Progenitor cell of endocrine pancreas (in vitro differentiated cells): Measurements from ENCODE around the gene SLC7A14. TPM values are rescaled to one million over a fixed set of nuclear protein-coding genes. Genes with fewer than 3 reads are reported as not detected.
A peak's percentile ranks its signal among the peaks of the same experiment; 100 is the strongest.

Experiments
- DNase-seq: peaks from one replicate; pipeline ENCODE4 v3.0.0; 2021; ENCODE audit warnings: low spot score; ENCODE audit not compliant: unreplicated experiment
- H3K27ac Mint-ChIP-seq: 2 replicates; pipeline ENCODE4 v1.8.0; 2021; ENCODE audit warnings: mild to moderate bottlenecking, moderate library complexity, mixed read lengths
- H3K27me3 Mint-ChIP-seq: 2 replicates; pipeline ENCODE4 v1.8.0; 2021; ENCODE audit warnings: mixed read lengths
- H3K36me3 Mint-ChIP-seq: 2 replicates; pipeline ENCODE4 v1.8.0; 2022; ENCODE audit warnings: mixed read lengths; ENCODE audit not compliant: insufficient read depth
- H3K4me1 Mint-ChIP-seq: 2 replicates; pipeline ENCODE4 v1.8.0; 2021; ENCODE audit warnings: low read depth, mixed read lengths
- H3K4me3 Mint-ChIP-seq: 2 replicates; pipeline ENCODE4 v1.8.0; 2021; ENCODE audit warnings: low read depth, mild to moderate bottlenecking, moderate library complexity, mixed read lengths
- H3K9me3 Mint-ChIP-seq: 2 replicates; pipeline ENCODE4 v1.8.0; 2021; ENCODE audit warnings: low read depth, mixed read lengths
- total RNA-seq: library from RNA; stranded (reverse); gene quantifications from 2 replicates; pipeline ENCODE4 v1.2.1, GENCODE V29; 2021
- TF ChIP-seq, protein P1 (sequence below): fragments of 200-600 bp; sonication (generic); IDR thresholded peaks from one replicate; pipeline ENCODE4 v1.5.0; 2021; ENCODE audit warnings: antibody characterized with exemption, mild to moderate bottlenecking; ENCODE audit not compliant: unreplicated experiment

Gene SLC7A14
- total RNA-seq, 1 donor from 2014 or later: 1.2 TPM

- no peak for DNase-seq
- no peaks in the 10 kb centered on the region for H3K9me3 Mint-ChIP-seq
- H3K27ac Mint-ChIP-seq: no peak overlapping the region
- H3K4me3 Mint-ChIP-seq: no peak overlapping the region
- H3K36me3 Mint-ChIP-seq: no peaks in the 10 kb centered on the region
- TF ChIP-seq, protein P1, sequence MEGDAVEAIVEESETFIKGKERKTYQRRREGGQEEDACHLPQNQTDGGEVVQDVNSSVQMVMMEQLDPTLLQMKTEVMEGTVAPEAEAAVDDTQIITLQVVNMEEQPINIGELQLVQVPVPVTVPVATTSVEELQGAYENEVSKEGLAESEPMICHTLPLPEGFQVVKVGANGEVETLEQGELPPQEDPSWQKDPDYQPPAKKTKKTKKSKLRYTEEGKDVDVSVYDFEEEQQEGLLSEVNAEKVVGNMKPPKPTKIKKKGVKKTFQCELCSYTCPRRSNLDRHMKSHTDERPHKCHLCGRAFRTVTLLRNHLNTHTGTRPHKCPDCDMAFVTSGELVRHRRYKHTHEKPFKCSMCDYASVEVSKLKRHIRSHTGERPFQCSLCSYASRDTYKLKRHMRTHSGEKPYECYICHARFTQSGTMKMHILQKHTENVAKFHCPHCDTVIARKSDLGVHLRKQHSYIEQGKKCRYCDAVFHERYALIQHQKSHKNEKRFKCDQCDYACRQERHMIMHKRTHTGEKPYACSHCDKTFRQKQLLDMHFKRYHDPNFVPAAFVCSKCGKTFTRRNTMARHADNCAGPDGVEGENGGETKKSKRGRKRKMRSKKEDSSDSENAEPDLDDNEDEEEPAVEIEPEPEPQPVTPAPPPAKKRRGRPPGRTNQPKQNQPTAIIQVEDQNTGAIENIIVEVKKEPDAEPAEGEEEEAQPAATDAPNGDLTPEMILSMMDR: no peak
- peaks cover 20% of the 10 kb centered on the region for H3K27me3 Mint-ChIP-seq
- peaks cover 17% of the 10 kb centered on the region for H3K4me1 Mint-ChIP-seq
Measured at GRCh38 chr3:170511371-170511770, 74.5 kb downstream of the SLC7A14 start.

- no peaks in the 10 kb centered on the region for H3K36me3 Mint-ChIP-seq
Measured at GRCh38 chr3:170508839-170509238, 77.0 kb downstream of the SLC7A14 start.

GRCh38 chr3:170508291-170508690 lies 77.6 kb downstream of the SLC7A14 start:
- no peak overlapping the region for H3K4me3 Mint-ChIP-seq
- H3K27ac Mint-ChIP-seq: no peak overlapping the region
- TF ChIP-seq, protein P1: no peak
- H3K4me1 Mint-ChIP-seq: peaks cover 18% of the 10 kb centered on the region
- H3K9me3 Mint-ChIP-seq: no peaks in the 10 kb centered on the region
- no peaks in the 10 kb centered on the region for H3K36me3 Mint-ChIP-seq
- no peak for DNase-seq
- peaks cover 10% of the 10 kb centered on the region for H3K27me3 Mint-ChIP-seq

More at GRCh38 chr3:170508839-170509238, 77.0 kb downstream of the SLC7A14 start:
- TF ChIP-seq, protein P1: no peak
- DNase-seq: no peak
- Mint-ChIP-seq H3K27ac (no peak overlapping the region), H3K9me3 (no peaks in the 10 kb centered on the region), H3K4me3 (no peak overlapping the region), H3K27me3 (peaks cover 13% of the 10 kb centered on the region), H3K4me1 (peaks cover 21% of the 10 kb centered on the region)

GRCh38 chr3:170507063-170507462 lies 78.8 kb downstream of the SLC7A14 start:
- Mint-ChIP-seq H3K27ac (peak overlapping the region; percentile 64), H3K4me1 (peaks cover 18% of the 10 kb centered on the region), H3K4me3 (no peak overlapping the region), H3K27me3 (peaks cover 13% of the 10 kb centered on the region), H3K36me3 (no peaks in the 10 kb centered on the region), H3K9me3 (no peaks in the 10 kb centered on the region)
- TF ChIP-seq, protein P1: no peak
- no peak for DNase-seq

DNA sequence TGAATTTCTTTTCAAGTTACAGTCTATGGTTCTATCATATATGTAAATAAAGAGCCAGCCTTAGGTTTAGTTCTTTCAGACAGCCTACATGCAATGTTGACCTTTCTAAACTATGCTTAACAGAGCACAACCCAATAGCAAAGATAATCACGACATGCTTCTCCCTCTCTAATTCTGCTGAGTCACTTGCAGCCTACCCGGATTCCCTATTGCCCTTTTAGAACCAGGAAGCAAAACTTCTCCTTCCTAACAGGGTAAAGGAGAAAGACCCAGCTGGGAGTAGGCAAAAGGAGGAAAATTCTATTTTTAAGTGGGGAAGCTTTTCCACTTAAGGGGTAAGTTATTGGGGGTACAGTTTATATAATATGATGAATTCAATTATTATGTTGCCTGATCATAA lies 79.3 kb downstream of the SLC7A14 start:
- no peak for DNase-seq
- H3K27me3 Mint-ChIP-seq: peaks cover 14% of the 10 kb centered on the region
- no peaks in the 10 kb centered on the region for H3K9me3 Mint-ChIP-seq
- peak overlapping the region; percentile 64 for H3K27ac Mint-ChIP-seq
- TF ChIP-seq, protein P1: no peak
- H3K36me3 Mint-ChIP-seq: no peaks in the 10 kb centered on the region
- H3K4me1 Mint-ChIP-seq: peaks cover 18% of the 10 kb centered on the region
- no peak overlapping the region for H3K4me3 Mint-ChIP-seq
